Gastroesophageal sphincter (tissue), 4 donors: Measurements from ENCODE around the gene ZC3HAV1. TPM values are rescaled to one million over a fixed set of nuclear protein-coding genes. Genes with fewer than 3 reads are reported as not detected.

ENCODE experiments used
- ATAC-seq: fragments of 150-250 bp; one replicate; pipeline ENCODE4 v1.9.1; 2016; ENCODE audit warnings: mild to moderate bottlenecking, moderate library complexity
- H3K27ac ChIP-seq, 4 donors: fragments of 200-600 bp; sonication (generic) in 3 of 4; 1 replicate in 3 of 4; 2 replicates in 1 of 4; pipeline ENCODE4 v1.5.1; 2016 to 2019
- H3K27me3 ChIP-seq: fragments of 200-600 bp; sonication (generic); one replicate; pipeline ENCODE4 v1.5.1; 2019
- H3K36me3 ChIP-seq, 2 donors: fragments of 200-600 bp; sonication (generic); one replicate each; pipeline ENCODE4 v1.5.1; 2019; ENCODE audit warnings: control low read depth in 1 of 2
- H3K4me1 ChIP-seq, 3 donors: fragments of 200-600 bp; sonication (generic); 1 replicate in 2 of 3; 2 replicates in 1 of 3; pipeline ENCODE4 v1.5.1; 2016 to 2019; ENCODE audit warnings: control low read depth in 2 of 3
- H3K4me3 ChIP-seq, 2 donors: fragments of 200-600 bp; sonication (generic); one replicate each; pipeline ENCODE4 v1.5.1; 2019; ENCODE audit warnings: mild to moderate bottlenecking in 1 of 2, moderate library complexity in 1 of 2
- H3K9me3 ChIP-seq, 3 donors: fragments of 200-600 bp; sonication (generic); one replicate each; pipeline ENCODE4 v1.5.1; 2017 to 2019; ENCODE audit warnings: control low read depth in 2 of 3
- CTCF ChIP-seq, 4 experiments: fragments of 200-600 bp in 2 of 4; fragments of 450-650 bp in 2 of 4; sonication (generic) in 1 of 4; IDR thresholded peaks; one replicate each; pipeline ENCODE4 v1.5.1; 2017 to 2019; ENCODE audit warnings: antibody characterized with exemption in 4 of 4, mild to moderate bottlenecking in 2 of 4, moderate library complexity in 2 of 4
- EP300 ChIP-seq: sonication (generic); formaldehyde crosslinking; IDR thresholded peaks from one replicate; pipeline ENCODE4 v1.6.1; 2017; ENCODE audit warnings: antibody characterized with exemption, mild to moderate bottlenecking
- POLR2A ChIP-seq, 2 donors: fragments of 450-650 bp; IDR thresholded peaks; one replicate each; pipeline ENCODE4 v1.6.1; 2017; ENCODE audit warnings: antibody characterized with exemption in 2 of 2, mild to moderate bottlenecking in 2 of 2, moderate library complexity in 1 of 2
- POLR2AphosphoS5 ChIP-seq: sonication (generic); formaldehyde crosslinking; IDR thresholded peaks from one replicate; pipeline ENCODE4 v1.6.1; 2017; ENCODE audit warnings: antibody characterized with exemption
- WGBS, 2 donors: methylation state at CpG; one replicate each; pipeline ENCODE4 v1.1.5; 2018; ENCODE audit warnings: low coverage in 1 of 2; 5-methylcytosine and 5-hydroxymethylcytosine counted together
- total RNA-seq, 4 donors: library from RNA; depleted of rRNA; stranded (reverse); fragments of >200 nt; gene quantifications; one replicate each; pipeline ENCODE4 v1.1.0, GENCODE V29; 2016

ZC3HAV1 gene
- total RNA-seq, 4 donors from 2014 or later, result 21.8 to 30.4 (median 27.2) TPM

GRCh38 chr7:139089118-139089517 lies 20.4 kb downstream of the ZC3HAV1 start:
- no peaks in the 10 kb centered on the region for H3K9me3 ChIP-seq
- ATAC-seq, result no peak
- peaks cover 0 to 55% of the 10 kb centered on the region in 2 donors for H3K36me3 ChIP-seq
- H3K27ac ChIP-seq, result no peak overlapping the region
- H3K27me3 ChIP-seq, result no peaks in the 10 kb centered on the region
- 100% methylated on average over 1 to 2 of the region's 2 CpGs for WGBS, 2 donors
- peaks cover 0 to 19% (median 0%) of the 10 kb centered on the region in 3 donors for H3K4me1 ChIP-seq
- no peak overlapping the region for H3K4me3 ChIP-seq
- TF ChIP-seq EP300, result no peak
- no peak for TF ChIP-seq CTCF (IDR thresholded peaks at IDR 0.05)
- TF ChIP-seq POLR2A (IDR thresholded peaks at IDR 0.05), result no peak
- no peak for TF ChIP-seq POLR2AphosphoS5

- no peak overlapping the region for H3K4me3 ChIP-seq
- TF ChIP-seq EP300 (no peak), POLR2AphosphoS5 (no peak), POLR2A (IDR thresholded peaks at IDR 0.05) (no peak), CTCF (IDR thresholded peaks at IDR 0.05) (no peak)
- WGBS, 2 donors, result 92 to 100% methylated on average over 1 to 2 of the region's 2 CpGs
- no peak overlapping the region for H3K27ac ChIP-seq
- peaks cover 0 to 13% (median 0%) of the 10 kb centered on the region in 3 donors for H3K4me1 ChIP-seq
- peaks cover 0 to 63% of the 10 kb centered on the region in 2 donors for H3K36me3 ChIP-seq
- H3K9me3 ChIP-seq, result no peaks in the 10 kb centered on the region
- H3K27me3 ChIP-seq, result no peaks in the 10 kb centered on the region
- ATAC-seq, result no peak
Measured at GRCh38 chr7:139088268-139088667, 21.3 kb downstream of the ZC3HAV1 start.

- WGBS, 2 donors, result 92% methylated on average over 3 of the region's 3 CpGs; no CpG with 5 or more reads in 1 of the 2 donors
- Histone ChIP-seq H3K4me3 (no peak overlapping the region), H3K9me3 (no peaks in the 10 kb centered on the region), H3K4me1 (peaks cover 0 to 8% (median 0%) of the 10 kb centered on the region in 3 donors), H3K36me3 (peaks cover 0 to 74% of the 10 kb centered on the region in 2 donors), H3K27ac (no peak overlapping the region), H3K27me3 (no peaks in the 10 kb centered on the region)
- TF ChIP-seq POLR2AphosphoS5, result no peak
- no peak for TF ChIP-seq EP300
- no peak for TF ChIP-seq POLR2A (IDR thresholded peaks at IDR 0.05)
- no peak for TF ChIP-seq CTCF (IDR thresholded peaks at IDR 0.05)
- ATAC-seq, result no peak
Measured at GRCh38 chr7:139087212-139087611, 22.3 kb downstream of the ZC3HAV1 start.

GRCh38 chr7:139086454-139086853 lies 23.1 kb downstream of the ZC3HAV1 start:
- peaks cover 0 to 81% of the 10 kb centered on the region in 2 donors for H3K36me3 ChIP-seq
- H3K9me3 ChIP-seq, result no peaks in the 10 kb centered on the region
- H3K27me3 ChIP-seq, result no peaks in the 10 kb centered on the region
- no peak overlapping the region for H3K4me3 ChIP-seq
- TF ChIP-seq CTCF (IDR thresholded peaks at IDR 0.05) (no peak), POLR2A (IDR thresholded peaks at IDR 0.05) (no peak), EP300 (no peak), POLR2AphosphoS5 (no peak)
- WGBS, 2 donors, result 55% methylated on average over 2 of the region's 2 CpGs; no CpG with 5 or more reads in 1 of the 2 donors
- no peak overlapping the region for H3K27ac ChIP-seq
- no peak for ATAC-seq
- H3K4me1 ChIP-seq, result peaks cover 0 to 4% (median 0%) of the 10 kb centered on the region in 3 donors

- Histone ChIP-seq H3K4me1 (peaks cover 0 to 8% (median 0%) of the 10 kb centered on the region in 3 donors), H3K9me3 (no peaks in the 10 kb centered on the region), H3K27ac (no peak overlapping the region), H3K4me3 (no peak overlapping the region), H3K27me3 (no peaks in the 10 kb centered on the region), H3K36me3 (peaks cover 0 to 99% of the 10 kb centered on the region in 2 donors)
- 87 to 92% methylated on average over 4 to 5 of the region's 5 CpGs for WGBS, 2 donors
- ATAC-seq, result no peak
- no peak for TF ChIP-seq POLR2AphosphoS5
- no peak for TF ChIP-seq POLR2A (IDR thresholded peaks at IDR 0.05)
- TF ChIP-seq CTCF (IDR thresholded peaks at IDR 0.05), result no peak
- TF ChIP-seq EP300, result no peak
Measured at GRCh38 chr7:139084709-139085108, 24.8 kb downstream of the ZC3HAV1 start.
